Tongue (tissue), 2 donors: ENCODE measurements around the gene CCDC85B. TPM values are rescaled to one million over a fixed set of nuclear protein-coding genes. Genes with fewer than 3 reads are reported as not detected.
A peak's percentile ranks its signal among the peaks of the same experiment; 100 is the strongest.

Experiments used
- DNase-seq: peaks from one replicate; pipeline ENCODE4 v3.0.0-alpha.2; 2015
- total RNA-seq: library from RNA; depleted of rRNA; stranded (reverse); fragments of >200 nt; gene quantifications from one replicate; pipeline ENCODE4 v1.2.3, GENCODE V29; 2014

Gene CCDC85B
- total RNA-seq, 1 donor from 2014 or later, result 26.2 TPM

GRCh38 chr11:65857853-65858680, 32.4 kb upstream of the CCDC85B start, which contains the start of gene CFL1:
Gene CFL1 (minus strand): TSS chr11:65858180. CDS start chr11:65858099, 81 bp downstream.
- peak; percentile 99 for DNase-seq

- no peak for DNase-seq
Measured at GRCh38 chr11:65858681-65859087, 31.8 kb upstream of the CCDC85B start.

- DNase-seq, result peak; percentile 99
Measured at GRCh38 chr11:65859095-65859811, 31.2 kb upstream of the CCDC85B start.

- DNase-seq, result no peak
Measured at GRCh38 chr11:65859812-65860277, 30.6 kb upstream of the CCDC85B start.

GRCh38 chr11:65860278-65861164, 30.0 kb upstream of the CCDC85B start, which contains the start of gene MUS81:
Gene MUS81 (plus strand): TSS chr11:65860433. CDS start chr11:65860754, 321 bp downstream.
- DNase-seq, result peak; percentile 99

- peak; percentile 14 for DNase-seq
Measured at GRCh38 chr11:65861165-65861505, 29.3 kb upstream of the CCDC85B start.

GRCh38 chr11:65861533-65862183, 28.8 kb upstream of the CCDC85B start:
- peak; percentile 1 for DNase-seq

- DNase-seq, result no peak
Measured at GRCh38 chr11:65862191-65862735, 28.2 kb upstream of the CCDC85B start.

- DNase-seq, result no peak
Measured at GRCh38 chr11:65862941-65863888, 27.3 kb upstream of the CCDC85B start.

GRCh38 chr11:65863889-65864705, 26.4 kb upstream of the CCDC85B start:
- DNase-seq, result no peak

GRCh38 chr11:65864706-65865471, 25.6 kb upstream of the CCDC85B start:
- no peak for DNase-seq

GRCh38 chr11:65865550-65866172, 24.8 kb upstream of the CCDC85B start:
- DNase-seq, result no peak

- DNase-seq, result no peak
Measured at GRCh38 chr11:65866509-65867283, 23.8 kb upstream of the CCDC85B start.

- no peak for DNase-seq
Measured at GRCh38 chr11:65867284-65868071, 23.0 kb upstream of the CCDC85B start.

- peak; percentile 37 for DNase-seq
Measured at GRCh38 chr11:65868076-65868667, 22.3 kb upstream of the CCDC85B start.

- DNase-seq, result no peak
Measured at GRCh38 chr11:65868907-65869306, 21.6 kb upstream of the CCDC85B start.
